HEK293 (cell line): ENCODE measurements around the gene SRP19.

ENCODE experiments used
- CTCF ChIA-PET: fragments of 350-600 bp; formaldehyde crosslinking; extraction: SDS; loops from one replicate; lab custom pipeline; 2021; ENCODE audit warnings: antibody characterized with exemption; lab: Yijun Ruan, JAX
- POLR2A ChIA-PET: fragments of 300-600 bp; formaldehyde crosslinking; extraction: SDS; loops from one replicate; lab custom pipeline; 2020; ENCODE audit warnings: antibody characterized with exemption, inconsistent platforms; lab: Yijun Ruan, JAX
- H3K27ac ChIP-seq: fragments of 200-500 bp; sonication (Bioruptor generic); 2 replicates; pipeline ENCODE4 v1.5.1; 2014; ENCODE audit warnings: low read depth, low read length, control low read depth, inconsistent platforms; ENCODE audit errors: extremely low read depth
- H3K36me3 ChIP-seq, 2 experiments: fragments of 200-500 bp in 1 of 2; sonication (Bioruptor generic) in 1 of 2; 1 replicate in 1 of 2; 2 replicates in 1 of 2; pipeline ENCODE4 v1.5.1; 2014 to 2017; ENCODE audit warnings: inconsistent platforms in 2 of 2, low read length in 2 of 2; ENCODE audit not compliant: control insufficient read depth in 2 of 2, insufficient read depth in 1 of 2
- H3K4me1 ChIP-seq: fragments of 200-500 bp; sonication (Bioruptor generic); 2 replicates; pipeline ENCODE4 v1.5.1; 2014; ENCODE audit warnings: mild to moderate bottlenecking, low read length, inconsistent platforms; ENCODE audit not compliant: control insufficient read depth, insufficient read depth
- H3K4me3 ChIP-seq: 2 replicates; pipeline ENCODE4 v1.5.1; 2011; ENCODE audit warnings: low read depth, mild to moderate bottlenecking, control low read depth, low read length, moderate library complexity
- H3K9me3 ChIP-seq: fragments of 200-500 bp; sonication (Bioruptor generic); 2 replicates; pipeline ENCODE4 v1.5.1; 2014; ENCODE audit warnings: low read depth, low read length, inconsistent platforms; ENCODE audit not compliant: control insufficient read depth, insufficient read depth
- BCL11A ChIP-seq: fragments of 450-650 bp; formaldehyde crosslinking; IDR thresholded peaks from 2 replicates; pipeline ENCODE4 v1.5.1; 2016; ENCODE audit warnings: low read depth, missing biosample characterization, missing genetic modification characterization
- EGR2 ChIP-seq: fragments of 450-650 bp; formaldehyde crosslinking; IDR thresholded peaks from 2 replicates; pipeline ENCODE4 v1.5.1; 2016; ENCODE audit warnings: low read depth, missing biosample characterization, missing genetic modification characterization
- GLIS1 ChIP-seq: fragments of 450-650 bp; formaldehyde crosslinking; IDR thresholded peaks from 2 replicates; pipeline ENCODE4 v1.5.1; 2016; ENCODE audit warnings: missing biosample characterization, missing genetic modification characterization
- KLF16 ChIP-seq: fragments of 450-650 bp; formaldehyde crosslinking; IDR thresholded peaks from 2 replicates; pipeline ENCODE4 v1.5.1; 2017; ENCODE audit warnings: missing biosample characterization, missing genetic modification characterization
- SETDB1 ChIP-seq: IDR thresholded peaks from one replicate; pipeline ENCODE4 v1.6.1; 2017; ENCODE audit warnings: mild to moderate bottlenecking, low read length, moderate library complexity, mixed read lengths; ENCODE audit not compliant: insufficient read length
- ZBTB17 ChIP-seq: fragments of 450-650 bp; formaldehyde crosslinking; IDR thresholded peaks from 2 replicates; pipeline ENCODE4 v1.5.1; 2016; ENCODE audit warnings: missing biosample characterization, missing genetic modification characterization
- ZBTB48 ChIP-seq: fragments of 450-650 bp; formaldehyde crosslinking; IDR thresholded peaks from 2 replicates; pipeline ENCODE4 v1.5.1; 2016; ENCODE audit warnings: missing biosample characterization, missing genetic modification characterization
- ZEB2 ChIP-seq: fragments of 450-650 bp; formaldehyde crosslinking; IDR thresholded peaks from 2 replicates; pipeline ENCODE4 v1.5.1; 2016; ENCODE audit warnings: missing biosample characterization, missing genetic modification characterization
- ZNF19 ChIP-seq: fragments of 450-650 bp; formaldehyde crosslinking; IDR thresholded peaks from 2 replicates; pipeline ENCODE4; 2016; ENCODE audit warnings: missing biosample characterization, missing genetic modification characterization, low read depth
- ZNF211 ChIP-seq: fragments of 450-650 bp; formaldehyde crosslinking; IDR thresholded peaks from 2 replicates; pipeline ENCODE4 v1.5.1; 2016; ENCODE audit warnings: low read depth, missing biosample characterization, missing genetic modification characterization
- ZNF221 ChIP-seq: fragments of 450-650 bp; formaldehyde crosslinking; IDR thresholded peaks from 2 replicates; pipeline ENCODE4 v1.5.1; 2017; ENCODE audit warnings: missing biosample characterization, missing genetic modification characterization, borderline replicate concordance
- ZNF23 ChIP-seq: fragments of 450-650 bp; formaldehyde crosslinking; IDR thresholded peaks from 2 replicates; pipeline ENCODE4 v1.5.1; 2016; ENCODE audit warnings: missing biosample characterization, missing genetic modification characterization, borderline replicate concordance
- ZNF324 ChIP-seq: fragments of 450-650 bp; formaldehyde crosslinking; IDR thresholded peaks from 2 replicates; pipeline ENCODE4 v1.5.1; 2016; ENCODE audit warnings: missing biosample characterization, missing genetic modification characterization
- ZNF37A ChIP-seq: fragments of 450-650 bp; IDR thresholded peaks from 2 replicates; pipeline ENCODE4 v1.5.1; 2018; ENCODE audit warnings: missing biosample characterization, missing genetic modification characterization
- ZNF521 ChIP-seq: fragments of 450-650 bp; formaldehyde crosslinking; IDR thresholded peaks from 2 replicates; pipeline ENCODE4 v1.5.1; 2017; ENCODE audit warnings: missing biosample characterization, mild to moderate bottlenecking, missing genetic modification characterization
- ZNF544 ChIP-seq: fragments of 450-650 bp; formaldehyde crosslinking; IDR thresholded peaks from 2 replicates; pipeline ENCODE4 v1.5.0; 2017; ENCODE audit warnings: missing biosample characterization, missing genetic modification characterization
- ZNF558 ChIP-seq: fragments of 450-650 bp; formaldehyde crosslinking; IDR thresholded peaks from 2 replicates; pipeline ENCODE4 v1.5.1; 2016; ENCODE audit warnings: missing biosample characterization, missing genetic modification characterization
- ZNF560 ChIP-seq: fragments of 450-650 bp; formaldehyde crosslinking; IDR thresholded peaks from 2 replicates; pipeline ENCODE4 v1.5.1; 2017; ENCODE audit warnings: missing biosample characterization, missing genetic modification characterization, borderline replicate concordance
- ZNF571 ChIP-seq: fragments of 450-650 bp; formaldehyde crosslinking; IDR thresholded peaks from 2 replicates; pipeline ENCODE4 v1.5.0; 2017; ENCODE audit warnings: missing biosample characterization, missing genetic modification characterization
- ZNF621 ChIP-seq: fragments of 450-650 bp; formaldehyde crosslinking; IDR thresholded peaks from 2 replicates; pipeline ENCODE4 v1.5.1; 2017; ENCODE audit warnings: missing biosample characterization, missing genetic modification characterization
- ZNF768 ChIP-seq: fragments of 450-650 bp; formaldehyde crosslinking; IDR thresholded peaks from 2 replicates; pipeline ENCODE4 v1.5.1; 2018; ENCODE audit warnings: missing biosample characterization, mild to moderate bottlenecking, missing genetic modification characterization
- ZNF777 ChIP-seq: fragments of 450-650 bp; formaldehyde crosslinking; IDR thresholded peaks from 2 replicates; pipeline ENCODE4 v1.5.1; 2017; ENCODE audit warnings: missing biosample characterization, missing genetic modification characterization, borderline replicate concordance
- ZNF830 ChIP-seq: fragments of 450-650 bp; IDR thresholded peaks from 2 replicates; pipeline ENCODE4 v1.5.0; 2018; ENCODE audit warnings: missing biosample characterization, missing genetic modification characterization, low read depth, mild to moderate bottlenecking, moderate library complexity
- ZSCAN16 ChIP-seq: fragments of 450-650 bp; formaldehyde crosslinking; IDR thresholded peaks from 2 replicates; pipeline ENCODE4 v1.5.1; 2016; ENCODE audit warnings: missing biosample characterization, missing genetic modification characterization
- TF ChIP-seq, protein P1 (sequence below): fragments of 450-650 bp; formaldehyde crosslinking; IDR thresholded peaks from 2 replicates; pipeline ENCODE4 v1.5.1; 2016; ENCODE audit warnings: missing biosample characterization, missing genetic modification characterization, borderline replicate concordance

SRP19 gene

DNA sequence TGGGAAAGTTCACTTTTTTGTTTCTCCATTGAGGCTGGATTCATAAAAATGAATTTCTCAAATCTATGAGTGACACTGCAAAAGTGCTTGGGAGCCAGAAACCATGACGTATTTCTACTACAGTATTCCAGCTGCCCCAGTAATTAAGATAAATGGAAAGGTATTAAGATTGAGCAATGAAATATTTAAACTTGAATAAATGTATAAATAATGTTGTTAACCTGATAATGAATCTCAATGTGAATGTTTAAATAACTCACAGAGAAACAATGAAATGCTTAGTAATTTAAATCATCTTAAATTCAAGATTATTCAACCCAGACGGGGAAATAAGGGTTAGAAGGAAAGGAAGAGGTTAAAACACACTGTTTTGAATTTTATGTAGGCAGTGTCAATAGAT lies 11.2 kb upstream of the SRP19 start:
- no peak for TF ChIP-seq EGR2 (tag by site-specific recombination)
- no peak for TF ChIP-seq ZNF37A (tag by site-specific recombination)
- TF ChIP-seq ZNF221 (tag by site-specific recombination) = no peak
- TF ChIP-seq ZNF777 (tag by site-specific recombination) = no peak
- TF ChIP-seq GLIS1 = no peak
- TF ChIP-seq ZNF830 (tag by site-specific recombination) = no peak
- no peak for TF ChIP-seq ZNF768 (tag by site-specific recombination)
- no peaks in the 10 kb centered on the region for H3K36me3 ChIP-seq
- no peaks in the 10 kb centered on the region for H3K9me3 ChIP-seq
- no peak overlapping the region for H3K27ac ChIP-seq
- CTCF ChIA-PET = interaction anchor here (0.9 to 1.8 kb wide), 2 partner anchors 11 to 299 kb away, joined by 3 to 5 read pairs; partner anchors contain the start of gene SRP19
- H3K4me1 ChIP-seq = no peaks in the 10 kb centered on the region; the same call in 1 of the 2 replicates
- H3K4me3 ChIP-seq = no peak overlapping the region
- POLR2A ChIA-PET = no interaction called here

DNA sequence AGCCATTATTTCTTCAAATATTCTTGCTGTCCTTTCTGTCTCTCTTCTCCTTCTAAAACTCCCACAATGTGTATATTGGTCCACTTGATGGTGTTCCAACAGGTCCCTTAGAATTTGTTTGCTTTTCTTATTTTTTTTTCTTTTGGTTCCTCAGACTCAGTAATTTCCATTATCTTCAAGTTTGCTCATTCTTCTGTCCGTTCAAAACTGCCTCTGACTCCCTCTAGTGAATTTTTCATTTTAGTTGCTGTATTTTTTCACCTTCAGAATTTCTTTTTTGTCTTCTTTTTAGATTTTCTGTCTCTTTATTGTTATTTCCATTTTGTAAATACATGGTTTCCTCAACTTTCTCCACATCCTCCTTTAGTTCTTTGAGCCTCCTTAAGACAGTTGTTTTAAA lies 6.4 kb upstream of the SRP19 start:
- Histone ChIP-seq H3K36me3 (no peaks in the 10 kb centered on the region), H3K9me3 (no peaks in the 10 kb centered on the region), H3K4me3 (no peak overlapping the region), H3K4me1 (no peaks in the 10 kb centered on the region), H3K27ac (no peak overlapping the region)
- CTCF ChIA-PET = interaction anchor here (0.6 to 1.0 kb wide), 2 partner anchors 163 to 667 kb away, joined by 3 read pairs; no protein-coding TSS in a partner anchor
- POLR2A ChIA-PET = no interaction called here
- no peak for TF ChIP-seq ZEB2
- no peak for TF ChIP-seq ZNF560 (tag by site-specific recombination)
- TF ChIP-seq SETDB1 = peak; percentile 27
- no peak for TF ChIP-seq KLF16 (tag by site-specific recombination)
- TF ChIP-seq ZNF558 (tag by site-specific recombination) = peak; percentile 5

DNA sequence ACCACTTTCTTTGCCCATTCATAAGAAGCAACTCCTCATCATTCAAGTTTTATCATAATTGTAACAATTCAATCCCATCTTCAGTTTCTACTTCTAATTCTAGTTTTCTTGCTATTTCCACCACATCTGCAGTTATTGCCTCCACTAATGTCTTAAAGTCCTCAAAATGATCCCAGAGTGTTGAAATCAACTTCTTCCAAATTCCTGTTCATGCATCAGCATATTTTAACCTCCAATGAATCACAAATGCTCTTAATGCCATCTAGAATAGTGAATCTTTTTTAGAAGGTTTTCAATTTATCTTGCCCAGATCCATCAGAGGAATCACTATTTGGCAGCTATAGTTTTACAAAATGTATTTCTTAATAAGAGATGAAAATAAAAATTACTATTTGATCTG lies 3.2 kb upstream of the SRP19 start:
- CTCF ChIA-PET = interaction anchor here (0.8 kb wide), 1 partner anchor 49 kb away, joined by 8 read pairs; no protein-coding TSS in a partner anchor
- H3K36me3 ChIP-seq = peaks cover 2 to 5% of the 10 kb centered on the region in 2 experiments; a peak in 2 of 3 replicates
- TF ChIP-seq ZNF23 (tag by site-specific recombination) = no peak
- TF ChIP-seq ZBTB48 (tag by site-specific recombination) = no peak
- no peak for TF ChIP-seq ZNF19 (tag by site-specific recombination)
- TF ChIP-seq ZNF571 = no peak
- no peak for TF ChIP-seq ZNF521 (tag by site-specific recombination)
- TF ChIP-seq, protein P1, sequence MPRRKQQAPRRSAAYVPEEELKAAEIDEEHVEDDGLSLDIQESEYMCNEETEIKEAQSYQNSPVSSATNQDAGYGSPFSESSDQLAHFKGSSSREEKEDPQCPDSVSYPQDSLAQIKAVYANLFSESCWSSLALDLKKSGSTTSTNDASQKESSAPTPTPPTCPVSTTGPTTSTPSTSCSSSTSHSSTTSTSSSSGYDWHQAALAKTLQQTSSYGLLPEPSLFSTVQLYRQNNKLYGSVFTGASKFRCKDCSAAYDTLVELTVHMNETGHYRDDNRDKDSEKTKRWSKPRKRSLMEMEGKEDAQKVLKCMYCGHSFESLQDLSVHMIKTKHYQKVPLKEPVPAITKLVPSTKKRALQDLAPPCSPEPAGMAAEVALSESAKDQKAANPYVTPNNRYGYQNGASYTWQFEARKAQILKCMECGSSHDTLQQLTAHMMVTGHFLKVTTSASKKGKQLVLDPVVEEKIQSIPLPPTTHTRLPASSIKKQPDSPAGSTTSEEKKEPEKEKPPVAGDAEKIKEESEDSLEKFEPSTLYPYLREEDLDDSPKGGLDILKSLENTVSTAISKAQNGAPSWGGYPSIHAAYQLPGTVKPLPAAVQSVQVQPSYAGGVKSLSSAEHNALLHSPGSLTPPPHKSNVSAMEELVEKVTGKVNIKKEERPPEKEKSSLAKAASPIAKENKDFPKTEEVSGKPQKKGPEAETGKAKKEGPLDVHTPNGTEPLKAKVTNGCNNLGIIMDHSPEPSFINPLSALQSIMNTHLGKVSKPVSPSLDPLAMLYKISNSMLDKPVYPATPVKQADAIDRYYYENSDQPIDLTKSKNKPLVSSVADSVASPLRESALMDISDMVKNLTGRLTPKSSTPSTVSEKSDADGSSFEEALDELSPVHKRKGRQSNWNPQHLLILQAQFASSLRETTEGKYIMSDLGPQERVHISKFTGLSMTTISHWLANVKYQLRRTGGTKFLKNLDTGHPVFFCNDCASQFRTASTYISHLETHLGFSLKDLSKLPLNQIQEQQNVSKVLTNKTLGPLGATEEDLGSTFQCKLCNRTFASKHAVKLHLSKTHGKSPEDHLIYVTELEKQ (tag by site-specific recombination) = no peak
- TF ChIP-seq ZNF211 (tag by site-specific recombination) = no peak
- TF ChIP-seq ZNF621 = no peak
- no peak for TF ChIP-seq ZNF544
- TF ChIP-seq ZNF777 (tag by site-specific recombination) = no peak
- no peak for TF ChIP-seq ZBTB17 (tag by site-specific recombination)
- no peak for TF ChIP-seq ZSCAN16 (tag by site-specific recombination)
- TF ChIP-seq BCL11A (tag by site-specific recombination) = no peak
- no peak for TF ChIP-seq ZNF324

More for the DNA sequence above, 3.2 kb upstream of the SRP19 start:
- H3K4me1 ChIP-seq = 0 out of 2 replicates have a peak, but pooled peaks cover 4% of the 10 kb centered on the region
- POLR2A ChIA-PET = interaction anchor here (0.7 kb wide), 1 partner anchor 106 kb away, joined by 3 read pairs; no protein-coding TSS in a partner anchor
- no peak overlapping the region for H3K27ac ChIP-seq
- no peaks in the 10 kb centered on the region for H3K9me3 ChIP-seq
- no peak overlapping the region for H3K4me3 ChIP-seq
